ENCODE measurements around the gene SYAP1.

Gene SYAP1

DNA sequence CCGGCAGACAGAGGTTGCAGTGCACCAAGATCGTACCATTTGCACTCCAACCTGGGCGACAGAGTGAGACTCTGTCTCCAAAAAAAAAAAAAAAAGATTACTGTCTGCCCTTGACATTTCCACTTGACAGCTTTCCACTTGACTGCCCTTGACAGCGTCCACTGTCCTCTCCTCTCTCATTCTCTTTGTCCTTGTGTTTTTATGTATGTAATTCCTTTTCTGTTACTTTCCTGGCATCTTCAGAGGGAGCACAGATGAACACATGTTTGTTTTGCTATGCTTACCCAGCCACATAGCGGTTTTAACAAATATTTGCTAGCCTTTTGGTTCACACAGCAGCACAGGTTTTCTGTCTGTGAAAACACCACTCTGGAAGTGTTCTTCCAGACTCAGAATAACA, 26.2 kb downstream of the SYAP1 start:
- Histone ChIP-seq H3K4me3 (ENCODE audit: insufficient read depth, low read length, poor library complexity, severe bottlenecking) (no peak overlapping the region), H3K36me3 (ENCODE audit: low read length) (no peaks in the 10 kb centered on the region), H4K20me1 (ENCODE audit: low read depth, low read length) (no peaks in the 10 kb centered on the region), H3K79me2 (ENCODE audit: insufficient read depth, low read length) (no peaks in the 10 kb centered on the region), H3K9me3 (ENCODE audit: insufficient read depth, low read length) (no peaks in the 10 kb centered on the region), H3K27me3 (ENCODE audit: low read length) (no peaks in the 10 kb centered on the region), H3K9ac (ENCODE audit: low read length) (no peak overlapping the region), H3K27ac (ENCODE audit: low read depth, low read length) (no peak overlapping the region), H3K4me2 (ENCODE audit: low read depth, low read length, poor library complexity, severe bottlenecking) (no peak overlapping the region), H2AFZ (ENCODE audit: low read depth, low read length, severe bottlenecking) (no peak overlapping the region), H3F3A (ENCODE audit: insufficient read depth) (no peaks in the 10 kb centered on the region), H3K9me2 (replicated peaks; ENCODE audit: insufficient read depth, low read length) (no peaks in the 10 kb centered on the region)
- no peak for TF ChIP-seq EZH2phosphoT487 (conservative IDR thresholded peaks at IDR 0.05; ENCODE audit: low read length)

DNA sequence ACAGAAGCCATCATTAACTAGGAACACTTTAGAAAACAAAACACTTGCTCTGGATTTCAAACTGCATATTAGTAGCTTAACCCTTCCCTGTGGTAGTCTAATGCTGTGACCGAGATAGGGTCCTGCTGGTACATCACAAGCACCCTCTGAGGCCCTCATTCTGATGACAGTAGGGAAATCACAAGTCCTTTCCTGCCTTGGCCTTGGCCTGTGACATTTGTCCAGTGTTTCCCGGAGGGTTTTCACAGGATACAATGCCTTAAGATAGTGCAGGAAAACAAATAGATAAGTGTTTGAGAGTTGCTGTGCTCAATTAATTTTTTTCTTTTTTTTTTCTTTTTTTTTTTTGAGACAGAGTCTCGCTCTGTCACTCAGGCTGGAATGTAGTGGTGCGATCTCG, 29.0 kb downstream of the SYAP1 start:
- H3K9me3 ChIP-seq (ENCODE audit: insufficient read depth, low read length): no peaks in the 10 kb centered on the region
- H3K9me2 ChIP-seq (replicated peaks; ENCODE audit: insufficient read depth, low read length): no peaks in the 10 kb centered on the region
- H2AFZ ChIP-seq (ENCODE audit: low read depth, low read length, severe bottlenecking): no peak overlapping the region
- no peaks in the 10 kb centered on the region for H3K36me3 ChIP-seq (ENCODE audit: low read length)
- H3K27me3 ChIP-seq (ENCODE audit: low read length): no peaks in the 10 kb centered on the region
- H3K79me2 ChIP-seq (ENCODE audit: insufficient read depth, low read length): no peaks in the 10 kb centered on the region
- H3F3A ChIP-seq (ENCODE audit: insufficient read depth): no peaks in the 10 kb centered on the region
- no peak overlapping the region for H3K4me3 ChIP-seq (ENCODE audit: insufficient read depth, low read length, poor library complexity, severe bottlenecking)
- H4K20me1 ChIP-seq (ENCODE audit: low read depth, low read length): no peaks in the 10 kb centered on the region
- H3K4me2 ChIP-seq (ENCODE audit: low read depth, low read length, poor library complexity, severe bottlenecking): no peak overlapping the region
- TF ChIP-seq, protein P1, sequence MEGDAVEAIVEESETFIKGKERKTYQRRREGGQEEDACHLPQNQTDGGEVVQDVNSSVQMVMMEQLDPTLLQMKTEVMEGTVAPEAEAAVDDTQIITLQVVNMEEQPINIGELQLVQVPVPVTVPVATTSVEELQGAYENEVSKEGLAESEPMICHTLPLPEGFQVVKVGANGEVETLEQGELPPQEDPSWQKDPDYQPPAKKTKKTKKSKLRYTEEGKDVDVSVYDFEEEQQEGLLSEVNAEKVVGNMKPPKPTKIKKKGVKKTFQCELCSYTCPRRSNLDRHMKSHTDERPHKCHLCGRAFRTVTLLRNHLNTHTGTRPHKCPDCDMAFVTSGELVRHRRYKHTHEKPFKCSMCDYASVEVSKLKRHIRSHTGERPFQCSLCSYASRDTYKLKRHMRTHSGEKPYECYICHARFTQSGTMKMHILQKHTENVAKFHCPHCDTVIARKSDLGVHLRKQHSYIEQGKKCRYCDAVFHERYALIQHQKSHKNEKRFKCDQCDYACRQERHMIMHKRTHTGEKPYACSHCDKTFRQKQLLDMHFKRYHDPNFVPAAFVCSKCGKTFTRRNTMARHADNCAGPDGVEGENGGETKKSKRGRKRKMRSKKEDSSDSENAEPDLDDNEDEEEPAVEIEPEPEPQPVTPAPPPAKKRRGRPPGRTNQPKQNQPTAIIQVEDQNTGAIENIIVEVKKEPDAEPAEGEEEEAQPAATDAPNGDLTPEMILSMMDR (IDR thresholded peaks at IDR 0.05; ENCODE audit: insufficient read depth, low read length, poor library complexity, severe bottlenecking): no peak
- no peak for TF ChIP-seq EZH2phosphoT487 (conservative IDR thresholded peaks at IDR 0.05; ENCODE audit: low read length)
- no peak overlapping the region for H3K9ac ChIP-seq (ENCODE audit: low read length)
- no peak overlapping the region for H3K27ac ChIP-seq (ENCODE audit: low read depth, low read length)

DNA sequence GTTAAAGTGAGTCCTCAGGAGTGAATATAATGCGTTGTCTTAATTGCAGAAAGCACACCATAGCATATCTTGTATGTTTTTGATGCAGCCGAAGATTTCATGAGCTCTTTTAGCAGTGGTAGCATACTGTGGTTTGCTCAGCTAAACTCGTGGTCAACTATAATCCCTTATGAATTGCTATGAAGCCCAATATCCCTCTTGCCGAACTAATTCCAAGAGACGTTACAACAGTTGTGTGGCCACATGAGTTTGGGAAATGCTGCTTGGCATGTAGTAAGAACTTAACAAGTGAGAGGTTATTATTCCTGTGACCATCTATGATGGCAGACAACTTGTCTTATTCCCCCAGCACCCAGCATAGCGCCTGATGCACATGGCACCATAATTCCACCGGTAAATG, 30.7 kb downstream of the SYAP1 start:
- Histone ChIP-seq H3K4me2 (ENCODE audit: low read depth, low read length, poor library complexity, severe bottlenecking) (no peak overlapping the region), H3K27me3 (ENCODE audit: low read length) (no peaks in the 10 kb centered on the region), H3K36me3 (ENCODE audit: low read length) (no peaks in the 10 kb centered on the region), H3K79me2 (ENCODE audit: insufficient read depth, low read length) (no peaks in the 10 kb centered on the region), H3K27ac (ENCODE audit: low read depth, low read length) (no peak overlapping the region), H4K20me1 (ENCODE audit: low read depth, low read length) (no peaks in the 10 kb centered on the region), H3F3A (ENCODE audit: insufficient read depth) (no peaks in the 10 kb centered on the region), H3K4me3 (ENCODE audit: insufficient read depth, low read length, poor library complexity, severe bottlenecking) (no peak overlapping the region), H2AFZ (ENCODE audit: low read depth, low read length, severe bottlenecking) (no peak overlapping the region), H3K9me3 (ENCODE audit: insufficient read depth, low read length) (no peaks in the 10 kb centered on the region), H3K9me2 (replicated peaks; ENCODE audit: insufficient read depth, low read length) (no peaks in the 10 kb centered on the region), H3K9ac (ENCODE audit: low read length) (no peak overlapping the region)
- TF ChIP-seq, protein P1 (IDR thresholded peaks at IDR 0.05; ENCODE audit: insufficient read depth, low read length, poor library complexity, severe bottlenecking): no peak
- no peak for TF ChIP-seq EZH2phosphoT487 (conservative IDR thresholded peaks at IDR 0.05; ENCODE audit: low read length)

DNA sequence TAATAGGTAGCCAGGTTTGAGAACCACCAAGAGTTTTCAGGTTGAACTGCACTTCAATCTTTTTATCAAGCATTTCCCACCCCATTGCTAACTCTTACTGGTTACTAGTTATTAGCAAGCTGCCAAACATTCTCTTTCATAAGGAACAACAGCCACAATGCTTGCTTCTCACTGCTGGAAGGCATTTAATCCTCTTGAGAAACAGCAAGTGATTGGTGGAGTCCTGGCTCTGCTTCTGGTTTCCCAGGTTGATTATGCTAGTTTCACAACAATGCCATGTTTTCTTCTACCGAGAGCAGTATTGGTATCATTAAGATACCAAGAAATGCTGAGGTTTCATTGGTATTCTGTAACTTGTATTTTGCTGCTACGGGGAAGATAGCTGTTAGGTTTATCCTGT, 34.6 kb downstream of the SYAP1 start:
- no peak overlapping the region for H2AFZ ChIP-seq (ENCODE audit: low read depth, low read length, severe bottlenecking)
- H3K4me2 ChIP-seq (ENCODE audit: low read depth, low read length, poor library complexity, severe bottlenecking): no peak overlapping the region
- no peak overlapping the region for H3K27ac ChIP-seq (ENCODE audit: low read depth, low read length)
- H3K9me2 ChIP-seq (replicated peaks; ENCODE audit: insufficient read depth, low read length): no peaks in the 10 kb centered on the region
- H3K9ac ChIP-seq (ENCODE audit: low read length): no peak overlapping the region
- H3F3A ChIP-seq (ENCODE audit: insufficient read depth): no peaks in the 10 kb centered on the region
- H3K36me3 ChIP-seq (ENCODE audit: low read length): no peaks in the 10 kb centered on the region; the same call in 1 of the 2 replicates
- no peaks in the 10 kb centered on the region for H3K27me3 ChIP-seq (ENCODE audit: low read length)
- TF ChIP-seq EZH2phosphoT487 (conservative IDR thresholded peaks at IDR 0.05; ENCODE audit: low read length): no peak
- TF ChIP-seq, protein P1 (IDR thresholded peaks at IDR 0.05; ENCODE audit: insufficient read depth, low read length, poor library complexity, severe bottlenecking): no peak
- H3K79me2 ChIP-seq (ENCODE audit: insufficient read depth, low read length): no peaks in the 10 kb centered on the region
- H3K4me3 ChIP-seq (ENCODE audit: insufficient read depth, low read length, poor library complexity, severe bottlenecking): no peak overlapping the region
- no peaks in the 10 kb centered on the region for H3K9me3 ChIP-seq (ENCODE audit: insufficient read depth, low read length)
- no peaks in the 10 kb centered on the region for H4K20me1 ChIP-seq (ENCODE audit: low read depth, low read length)

Data from SU-DHL-6 (cell line).